HG03432 (cell line): Measurements from ENCODE around the gene ATP7B.
"Not testable (repeated sequence)": the region's sequence is repeated elsewhere in the genome, so short reads cannot be mapped to it uniquely, and the experiment has no call there.

ENCODE experiments used
- ATAC-seq: cut with Tn5 transposase; IDR thresholded peaks from one replicate; pipeline ENCODE4 v1.9.1; 2021; ENCODE audit warnings: mild to moderate bottlenecking, moderate library complexity; ENCODE audit not compliant: unreplicated experiment

Gene ATP7B

GRCh38 chr13:52006523-52007245 lies 4.6 kb downstream of the ATP7B start:
- ATAC-seq, result no peak

- no peak for ATAC-seq
These were observed 5.3 kb downstream of the ATP7B start for GRCh38 chr13:52005841-52006522.

- no peak for ATAC-seq
These were observed 6.6 kb downstream of the ATP7B start for GRCh38 chr13:52004511-52005170.

GRCh38 chr13:52003541-52003940 lies 7.7 kb downstream of the ATP7B start:
- no peak for ATAC-seq

- ATAC-seq, result no peak
These were observed 8.9 kb downstream of the ATP7B start for GRCh38 chr13:52002361-52002760.

- peak; percentile 87 for ATAC-seq
These were observed 10.0 kb downstream of the ATP7B start for GRCh38 chr13:52001120-52001731.

- ATAC-seq, result no peak
These were observed 11.3 kb downstream of the ATP7B start for GRCh38 chr13:51999921-52000320.

GRCh38 chr13:51999510-51999911 lies 11.7 kb downstream of the ATP7B start:
- no peak for ATAC-seq

- no peak for ATAC-seq
These were observed 12.3 kb downstream of the ATP7B start for GRCh38 chr13:51998723-51999509.

GRCh38 chr13:51997641-51998330 lies 13.5 kb downstream of the ATP7B start:
- ATAC-seq, result no peak

GRCh38 chr13:51997186-51997585 lies 14.1 kb downstream of the ATP7B start:
- no peak for ATAC-seq

GRCh38 chr13:51996641-51997040 lies 14.6 kb downstream of the ATP7B start:
- no peak for ATAC-seq

- no peak for ATAC-seq
These were observed 15.3 kb downstream of the ATP7B start for GRCh38 chr13:51995677-51996551.

GRCh38 chr13:51993713-51994112 lies 17.5 kb downstream of the ATP7B start:
- ATAC-seq, result no peak

GRCh38 chr13:51988988-51989618 lies 22.1 kb downstream of the ATP7B start:
- no peak for ATAC-seq

- not testable (repeated sequence) for ATAC-seq
These were observed 26.3 kb downstream of the ATP7B start for GRCh38 chr13:51984904-51985303.

- not testable (repeated sequence) for ATAC-seq
These were observed 28.0 kb downstream of the ATP7B start for GRCh38 chr13:51983292-51983691.

- no peak for ATAC-seq
These were observed 29.9 kb downstream of the ATP7B start for GRCh38 chr13:51981355-51981754.

GRCh38 chr13:51980908-51981307 lies 30.3 kb downstream of the ATP7B start:
- ATAC-seq, result no peak
